COLO668 (cell line): Measurements from ENCODE around the gene MYO7B.

ENCODE experiments used
- DNase-seq: peaks from one replicate; lab custom pipeline; 2025; ENCODE audit not compliant: unreplicated experiment; lab: John Stamatoyannopoulos, UW

The MYO7B gene

GRCh38 chr2:127658641-127659407 lies 123.3 kb downstream of the MYO7B start:
- no peak for DNase-seq

GRCh38 chr2:127659408-127660290 lies 124.2 kb downstream of the MYO7B start:
- DNase-seq = no peak

DNA sequence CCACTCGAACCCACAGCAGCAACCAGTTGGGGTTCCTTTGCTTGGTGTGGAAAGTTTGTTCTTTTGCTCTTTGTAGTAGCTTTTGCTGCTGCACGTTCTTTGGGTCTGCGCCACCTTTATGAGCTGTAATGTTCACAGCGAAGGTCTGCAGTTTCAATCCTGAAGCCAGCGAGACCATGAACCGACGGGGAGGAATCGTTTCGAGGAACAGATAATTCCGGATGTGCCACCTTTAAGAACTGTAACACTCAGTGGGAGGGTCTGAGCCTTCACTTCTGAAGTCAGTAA lies 124.8 kb downstream of the MYO7B start:
- DNase-seq = no peak

DNA sequence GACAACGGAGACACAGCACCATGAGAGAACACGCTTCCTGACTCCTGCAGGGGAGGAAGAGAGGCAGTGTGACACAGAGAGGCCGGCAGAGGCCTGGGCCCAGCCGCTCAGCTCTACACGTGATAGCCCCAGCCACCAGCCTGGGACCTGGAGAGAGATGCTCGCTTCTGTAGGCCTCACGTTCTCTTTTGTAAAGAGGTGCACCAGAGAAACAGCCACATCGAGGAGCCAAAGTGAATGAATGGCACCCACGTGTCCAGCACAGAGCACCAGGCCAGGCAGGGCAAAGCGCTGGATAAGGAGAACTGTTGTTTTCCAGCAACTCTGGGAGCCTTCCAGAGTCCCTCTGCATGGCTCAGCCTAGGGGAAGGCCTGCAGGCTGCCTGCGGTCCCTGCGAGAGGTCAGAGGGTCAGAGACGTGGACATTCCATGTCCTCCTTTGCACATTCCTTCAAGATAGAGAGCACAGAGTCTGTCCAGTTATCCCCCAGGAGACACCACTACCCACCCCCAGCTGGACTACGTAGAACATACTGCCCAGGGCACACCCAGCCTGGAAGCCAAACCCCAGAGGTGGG lies 125.7 kb downstream of the MYO7B start:
- no peak for DNase-seq

DNA sequence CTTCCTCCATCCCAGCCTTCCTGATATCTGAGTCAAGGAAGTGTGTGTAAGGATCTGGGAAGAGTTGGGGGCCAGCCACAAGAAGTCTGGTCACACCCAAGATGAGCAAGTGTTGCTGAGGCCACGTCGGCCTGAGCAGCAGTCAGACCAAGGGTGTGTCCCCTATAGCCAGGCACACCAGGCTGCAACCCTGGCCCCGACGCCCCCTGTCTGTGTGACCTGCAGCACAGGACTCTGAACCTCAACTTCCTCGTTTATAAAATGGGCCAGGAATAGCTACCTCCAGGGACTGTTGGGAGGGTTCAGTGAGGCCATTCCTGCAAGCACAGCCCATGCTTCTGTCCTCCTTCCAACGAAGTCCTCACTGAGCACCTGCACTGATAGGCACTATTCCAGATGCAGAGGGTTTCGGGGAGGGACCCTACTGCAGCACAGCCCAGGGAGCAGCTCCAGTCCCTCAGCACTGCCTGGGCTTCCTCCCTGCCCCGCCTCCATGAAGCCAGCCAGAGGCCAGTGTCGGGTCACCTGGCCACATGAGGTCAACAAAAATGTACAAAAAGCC lies 126.5 kb downstream of the MYO7B start:
- DNase-seq = no peak

DNA sequence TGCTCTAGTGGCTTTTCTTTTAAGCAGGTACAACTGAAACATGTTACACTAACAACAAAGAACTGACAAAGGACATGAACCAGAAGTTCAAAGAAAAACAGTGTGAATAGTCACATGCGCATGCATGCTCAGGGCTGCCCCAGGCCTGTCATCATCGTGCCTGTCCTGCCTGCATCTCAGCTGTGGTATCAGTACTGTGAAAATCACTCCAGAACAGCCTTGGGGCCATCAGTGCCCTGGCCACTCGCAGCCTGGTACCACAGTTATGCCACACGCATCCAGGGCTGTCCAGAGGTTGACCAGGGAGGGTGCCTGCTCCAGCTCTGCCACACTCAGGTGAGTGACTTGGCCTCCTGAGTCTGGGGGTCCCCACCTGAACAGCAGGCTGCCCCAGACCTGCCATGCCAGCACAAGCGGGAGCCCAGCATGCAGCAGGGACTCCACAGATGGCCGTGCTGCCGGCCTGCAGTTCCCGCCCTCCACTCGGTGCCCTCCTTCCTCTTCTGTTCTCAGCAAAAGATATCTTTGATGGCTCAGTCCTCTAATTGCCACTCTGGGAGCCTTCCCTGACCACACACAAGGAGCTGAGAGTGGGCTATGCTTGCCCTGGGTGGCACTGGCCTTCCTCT lies 127.6 kb downstream of the MYO7B start:
- DNase-seq = no peak

DNA sequence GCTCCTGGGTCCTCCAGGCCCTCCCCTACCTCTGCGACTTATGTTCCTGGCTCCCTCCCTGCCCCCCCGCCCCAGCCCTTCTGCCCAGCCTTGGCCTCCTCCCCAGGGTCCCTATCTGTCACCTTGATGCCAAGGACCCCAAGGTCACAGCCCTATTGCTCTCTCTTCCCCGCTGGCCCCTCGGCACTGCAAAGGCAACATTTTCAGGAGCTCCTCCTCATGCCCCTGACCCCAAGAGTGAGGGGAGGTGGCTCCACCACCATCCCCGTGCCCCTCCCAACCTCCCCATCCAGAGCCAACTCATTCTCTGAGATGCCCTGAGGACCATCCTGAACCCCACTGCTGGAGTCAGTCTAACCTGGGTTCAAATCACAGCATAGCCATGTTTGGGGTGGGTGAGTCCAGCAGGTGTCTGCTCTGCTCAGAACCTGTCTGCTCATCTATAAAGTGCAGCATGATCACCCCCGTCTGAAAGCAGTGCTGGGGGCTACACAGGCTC lies 128.1 kb downstream of the MYO7B start:
- no peak for DNase-seq

DNA sequence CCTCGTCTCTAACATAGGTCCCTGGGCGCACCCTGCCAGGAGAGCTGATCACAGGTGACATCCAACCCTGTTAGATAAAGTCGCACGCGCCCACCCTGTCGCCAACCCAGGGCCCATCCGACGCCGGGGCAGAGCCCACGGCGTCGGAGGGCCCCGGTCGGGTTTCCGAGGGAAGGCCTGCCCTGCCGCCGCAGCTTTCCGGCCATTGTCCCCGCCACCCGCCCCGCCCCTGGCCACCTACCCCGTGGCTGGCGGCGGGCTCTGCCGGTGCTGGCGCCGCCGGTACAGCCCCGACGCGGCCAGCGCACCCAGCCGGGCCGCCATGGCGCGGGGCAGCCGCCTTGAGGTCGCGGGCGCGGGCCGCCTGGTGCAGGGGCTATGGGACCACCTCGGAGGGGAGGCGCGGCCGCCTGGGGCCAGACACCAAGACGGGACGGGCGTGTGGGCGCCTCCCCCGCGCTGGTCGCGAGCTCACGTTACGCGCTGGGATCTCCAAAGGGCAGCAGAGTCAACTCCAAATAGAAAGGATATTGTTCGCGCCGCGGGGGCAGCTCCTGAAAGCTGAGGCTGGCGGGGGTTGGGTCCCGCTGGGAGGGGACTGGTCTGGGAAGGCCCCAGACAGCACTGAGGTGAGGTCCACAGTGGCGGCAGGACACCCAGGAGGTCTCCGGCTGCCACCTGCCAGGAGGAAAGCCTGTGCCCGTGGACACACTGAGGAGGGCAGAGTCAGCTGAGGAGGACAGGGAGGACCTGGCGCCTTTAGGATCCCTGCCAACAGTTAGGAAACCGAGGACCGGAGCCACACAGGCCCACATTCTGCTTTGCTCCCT lies 128.8 kb downstream of the MYO7B start:
- DNase-seq = no peak

GRCh38 chr2:127664895-127665225 lies 129.4 kb downstream of the MYO7B start:
- DNase-seq = no peak

DNA sequence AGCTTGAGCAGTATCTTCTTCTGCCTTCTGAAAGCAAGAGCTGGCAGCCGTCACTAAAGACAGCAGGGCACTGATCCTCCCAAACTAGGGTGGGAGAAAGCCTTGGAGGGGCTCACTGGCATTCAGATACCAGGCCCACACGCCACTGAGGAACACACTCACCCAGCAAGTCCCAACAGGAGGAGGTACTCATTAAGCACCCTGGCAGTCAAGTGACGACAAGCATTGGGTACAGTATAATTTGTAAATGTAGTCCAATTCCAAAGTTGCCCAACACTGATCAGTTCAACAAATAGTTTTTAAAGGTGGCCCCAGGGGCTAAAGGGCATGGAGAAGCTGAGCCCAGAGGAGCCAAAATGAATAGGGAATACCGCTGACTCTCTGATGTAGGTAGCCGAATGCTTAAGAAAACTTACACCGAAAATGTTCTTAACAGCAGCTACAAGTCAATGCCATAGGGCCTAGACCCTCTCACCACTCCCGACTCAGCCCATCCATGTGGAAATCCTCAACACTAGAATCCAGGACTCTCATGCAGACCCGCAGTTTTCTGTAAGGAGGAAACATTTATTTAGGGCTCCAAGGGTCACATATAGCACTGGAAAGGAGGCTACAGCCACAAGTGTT lies 129.9 kb downstream of the MYO7B start:
- no peak for DNase-seq

DNA sequence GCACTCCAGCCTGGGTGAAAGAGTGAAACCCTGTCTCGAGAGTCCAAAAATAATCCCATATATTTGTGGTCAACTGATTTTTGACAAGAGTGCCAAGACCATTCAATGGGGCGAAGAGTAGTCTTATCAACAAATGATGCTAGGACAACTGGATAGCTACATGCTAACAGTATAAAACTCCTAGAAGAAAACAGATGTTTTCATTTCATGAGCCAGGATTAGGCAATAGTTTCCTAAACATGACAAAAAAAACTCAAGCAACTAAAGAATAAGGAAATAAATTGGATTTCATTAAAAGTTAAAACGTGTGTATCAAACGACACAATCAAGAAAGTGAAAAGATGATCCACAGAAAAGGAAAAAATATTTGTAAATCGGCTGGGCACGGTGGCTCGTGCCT lies 133.6 kb downstream of the MYO7B start:
- DNase-seq = no peak

DNA sequence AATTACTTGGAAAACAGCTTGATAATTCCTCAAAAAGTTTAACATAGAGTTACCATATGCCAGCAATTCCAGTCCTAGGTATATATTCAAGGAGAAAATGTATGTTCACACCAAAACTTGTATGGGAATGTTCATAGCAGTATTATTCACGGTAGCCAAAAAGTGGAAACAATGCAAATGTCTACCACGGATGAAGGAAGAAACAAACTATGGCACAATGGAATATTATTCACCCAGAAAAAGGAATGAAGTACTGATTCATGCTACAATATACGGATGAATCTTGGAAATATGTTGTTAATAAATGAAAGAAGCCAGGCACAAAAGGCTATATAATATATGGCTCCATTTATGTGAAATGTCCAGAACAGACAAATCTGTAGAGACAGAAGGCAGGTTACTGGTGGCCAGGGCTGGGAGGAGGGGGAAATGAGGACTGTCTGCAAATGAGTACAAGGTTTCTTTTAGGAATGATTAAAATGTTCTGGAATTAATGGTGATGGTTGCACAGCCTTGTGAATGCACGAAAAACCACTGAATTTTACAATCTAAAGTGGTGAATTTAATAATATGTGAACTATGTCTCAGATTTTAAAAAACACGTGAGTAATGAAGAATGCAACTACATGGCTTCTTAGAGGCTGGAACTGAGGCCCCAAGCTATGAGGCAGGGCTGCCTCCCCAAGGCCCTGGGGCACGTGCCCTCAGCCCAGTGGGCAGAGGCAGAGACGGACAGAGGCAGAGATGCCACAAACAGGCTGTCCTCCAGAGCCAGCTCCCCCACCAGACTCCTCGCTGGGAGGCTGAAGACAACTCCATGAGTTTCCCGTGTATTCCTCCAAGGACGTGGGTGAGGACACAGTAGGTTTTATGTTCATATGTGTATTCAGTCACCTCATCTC lies 134.8 kb downstream of the MYO7B start:
- no peak for DNase-seq

- no peak for DNase-seq
Measured at GRCh38 chr2:127670957-127671290, 135.4 kb downstream of the MYO7B start.

DNA sequence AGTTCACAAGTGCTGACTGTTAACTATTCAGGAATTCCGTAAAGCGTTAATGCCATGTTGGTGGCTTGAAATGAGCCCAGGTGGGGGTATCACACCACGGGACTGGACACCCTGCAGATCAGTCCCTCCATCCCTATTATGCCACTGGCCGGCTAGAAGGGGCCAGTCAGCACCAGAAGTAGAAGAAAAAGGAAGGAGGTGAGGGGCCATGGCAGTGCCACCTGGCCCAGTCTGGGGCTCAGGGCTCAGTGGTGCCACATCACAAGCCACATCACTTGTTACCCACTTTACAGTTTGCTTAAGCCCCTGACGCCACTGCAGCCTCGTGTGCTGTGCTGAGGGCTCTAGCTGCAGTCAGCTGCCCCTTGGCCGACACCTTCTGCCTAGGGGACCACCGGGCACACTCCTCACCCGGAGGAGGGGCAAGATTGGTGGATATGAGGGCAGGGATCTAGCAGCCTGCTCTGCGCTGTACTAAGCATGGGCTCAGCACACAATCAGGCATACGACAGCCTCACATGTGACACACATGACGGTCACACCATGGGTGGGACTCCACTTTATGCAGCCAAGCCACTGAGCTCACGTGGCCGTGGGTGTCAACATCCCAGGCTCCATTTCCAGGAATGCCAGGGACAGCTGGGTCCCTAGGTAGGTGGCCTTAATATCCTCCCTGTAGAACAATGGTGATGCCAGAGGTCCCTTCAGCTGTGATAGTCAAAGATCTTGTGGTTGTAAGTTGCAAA lies 136.2 kb downstream of the MYO7B start:
- no peak for DNase-seq

- no peak for DNase-seq
Measured at GRCh38 chr2:127672341-127673224, 137.1 kb downstream of the MYO7B start.

DNA sequence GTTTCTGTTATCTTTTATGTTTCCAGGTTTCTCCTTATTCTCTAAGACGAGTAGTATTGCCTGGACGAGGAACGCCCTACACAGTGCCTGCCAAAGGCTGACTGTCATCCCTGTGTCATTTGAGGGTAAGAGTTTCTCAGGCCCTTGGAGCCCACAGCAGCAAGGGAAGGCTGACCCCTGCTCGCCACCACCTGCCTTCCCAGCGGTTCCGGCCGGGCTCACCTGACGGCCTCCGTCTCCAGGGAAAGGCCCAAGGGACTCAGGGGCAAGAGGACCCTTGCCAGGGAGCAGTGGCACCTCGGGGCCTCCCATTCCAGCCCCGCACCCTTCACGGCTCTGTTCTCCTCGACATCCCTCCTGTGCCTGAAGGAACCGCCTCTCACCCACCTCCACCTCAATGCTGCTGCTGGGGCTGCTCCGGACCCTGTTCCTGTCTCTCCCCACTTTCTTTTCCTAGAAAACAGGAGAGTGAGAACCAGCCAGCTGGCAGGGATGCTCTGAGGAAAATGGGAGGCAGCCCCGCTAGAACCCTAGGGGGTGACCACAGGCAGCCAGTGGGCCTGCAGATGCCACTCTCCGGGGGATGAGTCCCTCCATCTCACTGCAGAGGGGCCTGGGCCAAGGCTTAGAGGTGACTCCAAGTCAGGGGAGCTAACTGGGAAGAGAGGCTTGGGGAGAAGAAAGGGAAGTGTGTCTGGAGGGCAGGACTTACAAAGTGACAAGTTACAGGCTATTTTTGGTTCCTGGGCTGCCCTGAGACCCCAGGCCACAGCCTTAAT lies 138.0 kb downstream of the MYO7B start:
- DNase-seq = no peak
